Activated CD8-positive, alpha-beta memory T cell treated with anti-CD3 and anti-CD28 coated beads, Interleukin-2, amount 50 U/mL, for 48 hours (primary cell): ENCODE data around the gene NBEA.

ENCODE experiments used
- DNase-seq: peaks from one replicate; pipeline ENCODE4 v3.0.0-alpha.2; 2020

The NBEA gene

GRCh38 chr13:35720290-35720689, 778.2 kb downstream of the NBEA start:
- DNase-seq = no peak

GRCh38 chr13:35720690-35721554, 778.9 kb downstream of the NBEA start:
- peak; percentile 77 for DNase-seq
